SU-DHL-6 (cell line): ENCODE results near the gene SEC22A.

Source experiments
- CTCF ChIP-seq: fragments of 200-600 bp; sonication (generic); IDR thresholded peaks from one replicate; pipeline ENCODE4 v1.5.1; 2017; ENCODE audit warnings: antibody characterized with exemption, mild to moderate bottlenecking, low read length, moderate library complexity; ENCODE audit not compliant: insufficient read depth, poor library complexity, severe bottlenecking
- EZH2phosphoT487 ChIP-seq: fragments of 200-600 bp; sonication (generic), shearing (Covaris generic); conservative IDR thresholded peaks from 2 replicates; pipeline ENCODE4 v1.6.1; 2018; ENCODE audit warnings: mild to moderate bottlenecking, antibody characterized with exemption, low read length, moderate library complexity, mixed read lengths

GRCh38 chr3:123167686-123168085, 34.1 kb upstream of the SEC22A start:
- TF ChIP-seq CTCF (no peak), EZH2phosphoT487 (no peak)
